Mesenchymal stem cell (in vitro differentiated cells and primary cell): Measurements from ENCODE around the gene ZRANB1.

Experiments used
- DNase-seq: peaks from one replicate; pipeline ENCODE4 v3.0.0-alpha.2; 2013
- H2AFZ ChIP-seq: one replicate; pipeline ENCODE4 v1.6.1; 2013; ENCODE audit warnings: low read depth, mild to moderate bottlenecking, control low read depth, inconsistent platforms, low read length, moderate library complexity
- H2AK5ac ChIP-seq: 2 replicates; pipeline ENCODE4 v1.6.1; 2013; ENCODE audit warnings: low read length, moderate library complexity, mild to moderate bottlenecking, inconsistent platforms; ENCODE audit not compliant: severe bottlenecking
- H2BK120ac ChIP-seq: one replicate; pipeline ENCODE4 v1.6.1; 2013; ENCODE audit warnings: low read depth, mild to moderate bottlenecking, inconsistent platforms, low read length, moderate library complexity
- H2BK12ac ChIP-seq, 2 experiments: one replicate each; pipeline ENCODE4 v1.6.1; 2013; ENCODE audit warnings: inconsistent platforms in 2 of 2, low read length in 2 of 2, mild to moderate bottlenecking in 2 of 2, moderate library complexity in 2 of 2, control low read depth in 1 of 2
- H2BK15ac ChIP-seq: one replicate; pipeline ENCODE4 v1.6.1; 2013; ENCODE audit warnings: mild to moderate bottlenecking, low read depth, inconsistent platforms; ENCODE audit not compliant: poor library complexity, severe bottlenecking
- H2BK5ac ChIP-seq: 2 replicates; pipeline ENCODE4 v1.6.1; 2013; ENCODE audit warnings: low read depth, mild to moderate bottlenecking, low read length, control low read depth, inconsistent platforms; ENCODE audit not compliant: poor library complexity, severe bottlenecking
- H3K14ac ChIP-seq, 2 experiments: one replicate each; pipeline ENCODE4 v1.6.1; 2013; ENCODE audit warnings: inconsistent platforms in 2 of 2, low read length in 2 of 2, control low read depth in 1 of 2, mild to moderate bottlenecking in 1 of 2, moderate library complexity in 1 of 2
- H3K18ac ChIP-seq, 2 experiments: one replicate each; pipeline ENCODE4 v1.6.1; 2013; ENCODE audit warnings: inconsistent platforms in 2 of 2, low read length in 2 of 2, control low read depth in 1 of 2, low read depth in 1 of 2, mild to moderate bottlenecking in 1 of 2
- H3K23ac ChIP-seq, 2 experiments: one replicate each; pipeline ENCODE4 v1.6.1; 2013; ENCODE audit warnings: inconsistent platforms in 2 of 2, low read length in 2 of 2, mild to moderate bottlenecking in 2 of 2, moderate library complexity in 2 of 2, control low read depth in 1 of 2
- H3K27ac ChIP-seq: 2 replicates; pipeline ENCODE4 v1.5.1; 2013; ENCODE audit warnings: mild to moderate bottlenecking, moderate library complexity, low read length, control low read depth, inconsistent platforms; ENCODE audit not compliant: poor library complexity, severe bottlenecking
- H3K27me3 ChIP-seq, 2 experiments: 2 replicates each; pipeline versions ENCODE4 v1.6.1 to v1.7.0; 2013; ENCODE audit warnings: low read length in 2 of 2, mild to moderate bottlenecking in 2 of 2, moderate library complexity in 2 of 2, control low read depth in 1 of 2, inconsistent platforms in 1 of 2; ENCODE audit not compliant: control insufficient read depth in 1 of 2, insufficient read depth in 1 of 2
- H3K36me3 ChIP-seq, 2 experiments: 2 replicates each; pipeline versions ENCODE4 v1.6.1 to v1.7.0; 2013; ENCODE audit warnings: low read length in 2 of 2, control low read depth in 1 of 2, inconsistent platforms in 1 of 2, low read depth in 1 of 2, mild to moderate bottlenecking in 1 of 2; ENCODE audit not compliant: insufficient read depth in 2 of 2, control insufficient read depth in 1 of 2
- H3K4ac ChIP-seq, 2 experiments: one replicate each; pipeline ENCODE4 v1.6.1; 2013; ENCODE audit warnings: inconsistent platforms in 2 of 2, low read length in 2 of 2, mild to moderate bottlenecking in 2 of 2, moderate library complexity in 2 of 2, control low read depth in 1 of 2, low read depth in 1 of 2
- H3K4me1 ChIP-seq: 2 replicates; pipeline ENCODE4 v1.6.1; 2013; ENCODE audit warnings: low read depth, low read length, control low read depth; ENCODE audit not compliant: control insufficient read depth, insufficient read depth
- H3K4me2 ChIP-seq: 2 replicates; pipeline ENCODE4 v1.6.1; 2013; ENCODE audit warnings: low read length, mild to moderate bottlenecking, inconsistent platforms; ENCODE audit not compliant: poor library complexity, severe bottlenecking
- H3K4me3 ChIP-seq, 2 experiments: 2 replicates each; pipeline versions ENCODE4 v1.5.1 to v1.7.0; 2013; ENCODE audit warnings: low read length in 2 of 2, mild to moderate bottlenecking in 2 of 2, control low read depth in 1 of 2, low read depth in 1 of 2; ENCODE audit not compliant: insufficient read depth in 1 of 2
- H3K79me1 ChIP-seq: replicated peaks from 2 replicates; pipeline ENCODE4 v1.6.1; 2013; ENCODE audit warnings: mild to moderate bottlenecking, control low read depth, low read length, inconsistent platforms; ENCODE audit not compliant: poor library complexity, severe bottlenecking
- H3K9ac ChIP-seq: 2 replicates; pipeline ENCODE4 v1.7.0; 2013; ENCODE audit warnings: mild to moderate bottlenecking, low read length, moderate library complexity
- H3K9me3 ChIP-seq: 2 replicates; pipeline ENCODE4 v1.7.0; 2013; ENCODE audit warnings: mild to moderate bottlenecking, low read length; ENCODE audit not compliant: control insufficient read depth
- H4K8ac ChIP-seq: one replicate; pipeline ENCODE4 v1.6.1; 2013; ENCODE audit warnings: inconsistent platforms, mild to moderate bottlenecking, low read length, moderate library complexity
- H4K91ac ChIP-seq: one replicate; pipeline ENCODE4 v1.6.1; 2013; ENCODE audit warnings: mild to moderate bottlenecking, low read length, inconsistent platforms
- WGBS: methylation state at CpG from one replicate; pipeline ENCODE4 v1.1.7; 2013; ENCODE audit warnings: mixed read lengths; 5-methylcytosine and 5-hydroxymethylcytosine counted together

The ZRANB1 gene

DNA sequence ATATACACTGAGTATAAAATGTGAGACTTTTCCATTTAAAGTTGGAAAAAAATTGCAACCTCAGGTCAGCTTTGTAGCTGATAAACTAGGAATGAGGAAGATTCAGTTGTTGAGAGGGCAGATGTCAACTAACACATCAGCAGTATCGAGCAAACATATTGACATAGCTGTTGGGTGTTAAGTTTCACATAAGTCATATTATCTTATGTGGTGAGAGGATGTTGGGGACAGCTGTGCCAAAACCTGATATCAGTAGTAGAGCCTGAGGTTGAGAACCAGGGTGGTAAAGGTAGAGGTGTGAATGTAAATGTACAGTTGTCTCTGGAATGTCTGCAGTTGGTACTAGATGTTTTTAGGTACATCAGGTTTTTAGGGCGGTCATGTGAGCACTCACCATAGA lies 5.0 kb downstream of the ZRANB1 start:
- peak overlapping the region in 1 of 2 experiments; percentile 14 for H3K18ac ChIP-seq
- H3K27me3 ChIP-seq, result no peaks in the 10 kb centered on the region
- H3K4ac ChIP-seq, result no peak overlapping the region
- no peak overlapping the region for H2BK15ac ChIP-seq
- H2BK12ac ChIP-seq, result peak overlapping the region in 1 of 2 experiments; percentile 43
- H3K4me2 ChIP-seq, result no peak overlapping the region
- no peak overlapping the region for H3K4me3 ChIP-seq
- peaks cover 4 to 14% of the 10 kb centered on the region in 2 experiments for H3K36me3 ChIP-seq
- no peak overlapping the region for H3K14ac ChIP-seq
- no peak for DNase-seq
- no peak overlapping the region for H2AFZ ChIP-seq
- peaks cover 13% of the 10 kb centered on the region for H3K79me1 ChIP-seq
- no peak overlapping the region for H3K9ac ChIP-seq
- H3K9me3 ChIP-seq, result no peaks in the 10 kb centered on the region
- H2BK5ac ChIP-seq, result no peak overlapping the region
- H3K27ac ChIP-seq, result no peak overlapping the region
- no peak overlapping the region for H2AK5ac ChIP-seq
- no peak overlapping the region for H4K91ac ChIP-seq
- no peak overlapping the region for H4K8ac ChIP-seq
- H3K23ac ChIP-seq, result no peak overlapping the region
- 95% methylated on average over 2 of the region's 2 CpGs for WGBS
- peaks cover 3% of the 10 kb centered on the region for H3K4me1 ChIP-seq
- H2BK120ac ChIP-seq, result no peak overlapping the region

DNA sequence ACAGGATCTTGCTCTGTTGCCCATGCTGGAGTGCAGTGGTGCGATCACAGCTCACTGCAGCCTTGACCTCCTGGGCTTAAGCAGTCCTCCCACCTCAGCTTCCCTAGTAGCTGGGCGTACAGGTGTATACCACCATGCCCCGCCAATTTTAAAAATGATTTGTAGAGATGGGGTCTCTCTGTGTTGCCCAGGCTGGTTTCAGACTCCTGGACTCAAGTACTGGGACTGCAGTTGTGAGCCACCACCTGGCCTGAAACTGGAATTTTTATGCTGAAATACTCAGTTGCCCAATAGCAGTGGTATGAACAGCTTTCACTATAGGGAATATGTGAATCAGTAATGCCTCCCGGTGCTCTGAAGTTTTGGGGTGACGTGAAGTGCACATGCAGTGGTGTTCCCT lies 7.6 kb downstream of the ZRANB1 start:
- Histone ChIP-seq H2AFZ (no peak overlapping the region), H3K4me2 (no peak overlapping the region), H3K27me3 (no peaks in the 10 kb centered on the region), H3K79me1 (peaks cover 15% of the 10 kb centered on the region), H4K8ac (no peak overlapping the region), H3K4ac (no peak overlapping the region), H2BK5ac (no peak overlapping the region), H2BK15ac (no peak overlapping the region), H3K27ac (no peak overlapping the region), H2BK12ac (no peak overlapping the region), H3K23ac (no peak overlapping the region), H3K9ac (no peak overlapping the region), H3K9me3 (no peaks in the 10 kb centered on the region), H3K4me3 (no peak overlapping the region), H3K14ac (no peak overlapping the region), H3K4me1 (peaks cover 4% of the 10 kb centered on the region), H2AK5ac (no peak overlapping the region), H3K18ac (no peak overlapping the region), H2BK120ac (no peak overlapping the region), H4K91ac (no peak overlapping the region), H3K36me3 (peaks cover 4 to 14% of the 10 kb centered on the region in 2 experiments)
- DNase-seq, result peak; percentile 59
- 98% methylated on average over 5 of the region's 5 CpGs for WGBS

DNA sequence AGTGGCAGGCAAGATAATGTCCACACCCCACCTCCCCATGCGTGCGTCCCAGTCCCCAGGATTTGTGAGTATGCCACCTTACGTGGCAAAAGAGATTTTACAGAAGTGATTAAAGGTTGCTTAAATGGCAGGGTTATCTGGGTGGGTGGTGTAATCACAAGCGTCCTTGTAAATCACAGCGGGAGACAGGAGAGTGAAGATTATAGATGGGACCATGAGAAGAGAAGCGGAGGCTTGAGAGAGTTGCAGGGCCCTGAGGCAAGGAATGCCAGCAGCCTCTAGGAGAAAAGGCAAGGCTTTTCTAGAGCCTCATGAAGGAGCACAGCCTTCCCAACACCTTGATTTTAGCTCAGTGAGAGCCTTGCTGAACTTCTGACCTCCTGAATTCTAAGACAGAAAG lies 10.2 kb downstream of the ZRANB1 start:
- no peaks in the 10 kb centered on the region for H3K27me3 ChIP-seq
- WGBS, result 92% methylated on average over 6 of the region's 6 CpGs
- no peak for DNase-seq
- no peak overlapping the region for H3K9ac ChIP-seq
- H3K4me2 ChIP-seq, result no peak overlapping the region
- no peak overlapping the region for H3K14ac ChIP-seq
- no peak overlapping the region for H3K4me3 ChIP-seq
- H3K23ac ChIP-seq, result no peak overlapping the region
- peak overlapping the region; percentile 7 for H4K8ac ChIP-seq
- H3K18ac ChIP-seq, result no peak overlapping the region
- no peak overlapping the region for H3K4ac ChIP-seq
- peaks cover 2% of the 10 kb centered on the region for H3K4me1 ChIP-seq
- H4K91ac ChIP-seq, result no peak overlapping the region
- no peak overlapping the region for H2BK120ac ChIP-seq
- H2BK5ac ChIP-seq, result no peak overlapping the region
- H2AK5ac ChIP-seq, result no peak overlapping the region
- H2BK15ac ChIP-seq, result no peak overlapping the region
- no peaks in the 10 kb centered on the region for H3K9me3 ChIP-seq
- no peak overlapping the region for H2AFZ ChIP-seq
- no peak overlapping the region for H2BK12ac ChIP-seq
- peaks cover 15% of the 10 kb centered on the region for H3K79me1 ChIP-seq
- H3K27ac ChIP-seq, result no peak overlapping the region
- peaks cover 0 to 14% of the 10 kb centered on the region in 2 experiments for H3K36me3 ChIP-seq

DNA sequence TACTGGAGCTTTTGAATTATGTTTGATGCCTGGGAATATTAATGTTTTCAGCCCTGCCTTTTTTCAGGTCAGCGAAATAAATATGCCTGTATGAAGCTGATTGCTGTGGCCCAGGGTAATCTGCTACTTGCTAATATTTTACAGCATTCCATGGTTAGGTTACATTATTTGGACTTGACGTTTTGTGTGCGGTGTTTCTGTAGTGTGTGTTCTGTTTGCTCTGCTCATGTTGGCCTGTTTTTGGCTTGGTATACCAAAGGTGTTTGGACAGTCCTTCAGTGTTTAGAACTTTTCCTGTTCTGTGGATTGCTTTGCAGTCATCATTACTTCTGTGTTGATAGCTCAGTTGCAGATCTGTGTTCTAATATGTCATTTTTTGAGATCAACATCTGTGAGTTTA lies 11.5 kb downstream of the ZRANB1 start:
- H3K4me3 ChIP-seq, result no peak overlapping the region
- H3K9me3 ChIP-seq, result no peaks in the 10 kb centered on the region
- H2BK5ac ChIP-seq, result no peak overlapping the region
- H4K8ac ChIP-seq, result no peak overlapping the region
- H2AFZ ChIP-seq, result no peak overlapping the region
- H3K4ac ChIP-seq, result no peak overlapping the region
- H3K27me3 ChIP-seq, result no peaks in the 10 kb centered on the region
- no peak overlapping the region for H2BK12ac ChIP-seq
- no peak for DNase-seq
- H2AK5ac ChIP-seq, result no peak overlapping the region
- no peak overlapping the region for H3K18ac ChIP-seq
- H2BK120ac ChIP-seq, result no peak overlapping the region
- H3K27ac ChIP-seq, result no peak overlapping the region
- peaks cover 0 to 7% of the 10 kb centered on the region in 2 experiments for H3K36me3 ChIP-seq
- H3K23ac ChIP-seq, result no peak overlapping the region
- H3K14ac ChIP-seq, result no peak overlapping the region
- H3K9ac ChIP-seq, result no peak overlapping the region
- peaks cover 2% of the 10 kb centered on the region for H3K4me1 ChIP-seq
- no peak overlapping the region for H2BK15ac ChIP-seq
- H3K4me2 ChIP-seq, result no peak overlapping the region
- WGBS, result 98% methylated on average over 3 of the region's 3 CpGs
- no peak overlapping the region for H4K91ac ChIP-seq
- peaks cover 13% of the 10 kb centered on the region for H3K79me1 ChIP-seq
